ENCODE measurements around the gene ADM2.
A peak's percentile ranks its signal among the peaks of the same experiment; 100 is the strongest.
"Not testable (repeated sequence)": the region's sequence is repeated elsewhere in the genome, so short reads cannot be mapped to it uniquely, and the experiment has no call there.

ADM2 gene, protein sequence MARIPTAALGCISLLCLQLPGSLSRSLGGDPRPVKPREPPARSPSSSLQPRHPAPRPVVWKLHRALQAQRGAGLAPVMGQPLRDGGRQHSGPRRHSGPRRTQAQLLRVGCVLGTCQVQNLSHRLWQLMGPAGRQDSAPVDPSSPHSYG

GRCh38 chr22:50481440-50482106, at the start of gene ADM2:
Gene ADM2 (plus strand): TSS chr22:50481543. CDS start chr22:50481848, 305 bp downstream.
- peak; percentile 66 for DNase-seq

GRCh38 chr22:50432131-50432876, 49.0 kb upstream of the ADM2 start:
- DNase-seq = no peak

- not testable (repeated sequence) for DNase-seq
Observed at GRCh38 chr22:50432877-50433510, 48.3 kb upstream of the ADM2 start.

DNA sequence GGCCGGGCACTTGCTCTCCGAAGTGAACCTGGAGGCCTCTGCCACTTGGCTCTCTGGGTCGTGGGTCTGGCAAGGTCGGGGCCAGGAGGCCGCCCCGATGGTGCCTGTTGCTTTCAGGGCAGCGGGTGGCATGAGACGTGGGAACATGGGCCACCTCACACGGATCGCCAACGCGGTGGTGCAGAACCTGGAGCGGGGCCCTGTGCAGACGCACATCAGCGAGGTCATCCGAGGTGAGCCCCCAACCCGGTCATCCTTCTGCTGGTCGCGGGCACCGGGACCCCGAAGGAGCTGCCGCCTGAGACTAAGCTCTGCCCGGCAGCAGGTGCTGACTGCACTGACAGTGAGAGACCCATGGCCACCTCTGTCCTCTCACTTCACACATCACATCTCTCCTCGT, 46.5 kb upstream of the ADM2 start:
- peak; percentile 3 for DNase-seq

- DNase-seq = no peak
Observed at GRCh38 chr22:50435291-50436014, 45.9 kb upstream of the ADM2 start.

DNA sequence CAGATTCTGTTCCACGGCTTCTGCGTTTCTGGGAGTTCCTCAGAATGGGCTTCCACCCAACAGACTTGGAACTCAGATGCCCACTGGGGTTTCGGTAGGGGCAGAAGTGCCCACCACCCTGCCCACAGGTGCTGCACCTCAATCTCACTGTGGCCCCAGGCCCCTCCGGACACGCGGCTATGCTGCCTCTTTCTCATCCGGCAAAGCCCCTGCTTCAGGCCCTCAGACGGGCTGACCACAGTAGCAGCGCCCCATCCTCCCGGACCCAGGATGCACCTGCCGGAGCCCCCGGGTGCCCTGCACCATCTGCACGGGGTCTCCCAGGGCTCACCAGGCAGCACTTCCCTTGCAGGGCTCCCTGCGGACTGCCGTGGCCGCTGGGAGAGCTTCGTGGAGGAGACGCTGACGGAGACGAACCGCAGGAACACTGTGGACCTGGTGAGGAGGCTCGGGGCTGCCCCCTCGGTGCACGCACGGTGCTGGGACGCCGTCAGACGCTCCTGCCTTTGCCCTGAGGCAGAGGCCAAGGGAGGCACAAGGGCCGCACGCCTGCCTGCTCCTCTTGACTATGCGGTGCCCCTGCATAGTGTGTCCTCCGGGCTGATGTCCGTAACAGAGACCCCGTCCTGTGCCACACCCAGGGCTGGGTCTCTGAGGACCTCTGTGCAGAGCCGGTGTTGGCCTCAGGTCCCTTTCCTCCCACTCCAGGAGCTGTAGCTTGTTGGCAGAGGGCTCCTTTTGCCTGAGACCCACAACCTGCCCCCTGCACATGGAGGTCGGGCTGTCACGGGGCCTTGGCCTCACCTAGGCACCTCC, 45.1 kb upstream of the ADM2 start:
- DNase-seq = no peak

DNA sequence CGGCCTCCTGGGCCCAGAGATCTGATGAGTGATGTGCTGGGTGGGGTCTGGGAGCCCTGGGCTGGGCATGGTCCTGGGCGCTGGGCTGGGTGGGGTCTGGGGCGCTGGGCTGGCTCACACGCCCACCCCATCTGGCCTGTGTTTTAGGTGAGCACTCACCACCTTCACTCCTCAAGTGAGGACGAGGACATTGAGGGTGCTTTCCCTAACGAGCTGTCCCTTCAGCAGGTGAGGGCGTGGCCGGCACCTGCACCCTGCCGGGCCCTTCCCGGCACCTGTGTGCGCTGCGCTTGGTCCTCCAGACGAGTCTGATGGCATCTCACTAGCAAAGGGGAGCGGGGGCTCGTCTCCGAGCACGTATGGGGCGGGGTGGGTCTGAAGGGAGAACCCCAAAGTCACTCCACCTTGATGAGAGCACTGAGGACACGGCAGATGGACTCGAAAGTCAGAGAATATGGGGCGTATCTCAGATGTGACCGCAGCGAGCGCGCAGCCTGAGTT, 44.5 kb upstream of the ADM2 start:
- DNase-seq = no peak

- no peak for DNase-seq
Observed at GRCh38 chr22:50437511-50438304, 43.6 kb upstream of the ADM2 start.

DNA sequence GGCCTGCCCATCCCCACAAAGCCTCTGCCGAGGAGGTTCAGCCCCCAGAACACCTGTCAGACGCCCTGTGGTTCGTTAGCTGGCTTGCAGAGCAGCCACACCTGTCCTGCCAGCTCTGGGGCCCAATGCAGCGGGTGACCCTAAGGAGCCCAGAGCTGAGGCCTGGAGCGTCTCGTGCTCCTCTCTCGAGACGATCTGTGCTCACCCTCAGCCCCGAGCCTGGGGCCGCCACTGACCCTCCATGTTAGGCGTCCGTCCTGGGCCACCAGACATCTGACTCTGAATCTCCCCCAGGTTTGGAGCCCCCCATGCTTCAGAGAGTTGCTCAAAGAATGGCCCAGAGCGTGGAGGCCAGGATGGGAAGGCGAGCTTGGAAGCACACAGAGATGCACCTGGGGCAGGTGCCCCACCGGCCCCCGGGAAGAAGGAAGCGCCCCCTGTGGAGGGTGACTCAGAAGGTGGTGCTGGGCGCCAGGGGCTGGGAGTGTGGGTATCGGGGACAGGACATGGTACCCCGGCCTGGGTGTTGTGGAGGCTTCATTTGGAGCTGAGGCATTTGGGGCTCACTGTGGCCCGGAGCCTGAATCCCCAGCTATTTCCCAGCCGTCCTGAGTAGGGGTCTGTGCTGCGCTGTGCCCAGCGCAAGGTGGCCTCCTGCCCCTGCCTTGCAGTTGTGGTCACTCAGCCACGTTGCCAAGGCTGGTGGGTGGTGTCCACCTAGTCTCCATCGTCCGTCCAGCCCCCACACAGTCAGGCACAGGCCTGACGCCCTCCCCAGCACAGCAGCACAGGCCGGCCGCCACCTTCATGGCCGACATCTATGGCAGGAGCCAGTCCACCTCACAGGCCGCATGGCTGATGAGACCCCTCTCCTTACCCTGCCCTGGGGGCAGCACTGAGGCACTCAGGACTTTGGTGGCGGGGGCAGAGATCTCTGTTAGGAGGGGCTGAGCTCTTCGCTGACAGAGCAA, 42.8 kb upstream of the ADM2 start:
- DNase-seq = no peak

- DNase-seq = no peak
Observed at GRCh38 chr22:50439314-50439870, 42.0 kb upstream of the ADM2 start.

- DNase-seq = no peak
Observed at GRCh38 chr22:50439871-50440331, 41.4 kb upstream of the ADM2 start.

DNA sequence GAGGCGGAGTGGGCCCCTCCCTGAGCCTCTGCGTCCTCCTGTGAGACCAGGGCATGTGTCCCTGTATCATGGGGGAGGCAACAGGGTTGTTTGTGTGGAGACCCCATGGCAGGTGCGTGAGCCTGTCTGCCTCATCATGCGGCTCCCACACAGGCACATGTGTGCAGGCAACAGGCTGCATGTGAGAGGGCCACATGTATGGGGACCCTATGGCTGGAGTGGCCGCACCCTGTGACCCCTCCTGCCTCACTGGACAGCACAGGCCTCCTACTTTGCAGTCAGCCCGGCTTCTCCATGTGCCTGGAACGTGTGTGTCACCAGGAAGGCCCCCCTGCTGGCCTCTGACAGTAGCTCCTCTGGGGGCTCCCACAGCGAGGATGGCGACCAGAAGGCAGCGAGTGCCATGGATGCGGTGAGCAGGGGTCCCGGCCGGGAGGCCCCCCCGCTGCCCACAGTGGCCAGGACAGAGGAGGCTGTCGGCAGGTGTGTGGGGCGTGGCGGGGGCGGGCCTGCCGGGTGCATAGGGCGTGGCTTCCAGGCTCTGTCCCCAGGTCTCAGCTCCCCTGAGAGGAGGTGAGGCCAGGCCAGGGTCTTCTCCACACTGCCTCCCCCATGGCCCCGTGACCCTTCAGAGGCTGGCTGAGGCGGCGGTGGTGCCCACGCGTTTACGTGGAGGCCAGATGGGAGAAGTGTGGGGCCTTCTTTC, 40.6 kb upstream of the ADM2 start:
- no peak for DNase-seq

DNA sequence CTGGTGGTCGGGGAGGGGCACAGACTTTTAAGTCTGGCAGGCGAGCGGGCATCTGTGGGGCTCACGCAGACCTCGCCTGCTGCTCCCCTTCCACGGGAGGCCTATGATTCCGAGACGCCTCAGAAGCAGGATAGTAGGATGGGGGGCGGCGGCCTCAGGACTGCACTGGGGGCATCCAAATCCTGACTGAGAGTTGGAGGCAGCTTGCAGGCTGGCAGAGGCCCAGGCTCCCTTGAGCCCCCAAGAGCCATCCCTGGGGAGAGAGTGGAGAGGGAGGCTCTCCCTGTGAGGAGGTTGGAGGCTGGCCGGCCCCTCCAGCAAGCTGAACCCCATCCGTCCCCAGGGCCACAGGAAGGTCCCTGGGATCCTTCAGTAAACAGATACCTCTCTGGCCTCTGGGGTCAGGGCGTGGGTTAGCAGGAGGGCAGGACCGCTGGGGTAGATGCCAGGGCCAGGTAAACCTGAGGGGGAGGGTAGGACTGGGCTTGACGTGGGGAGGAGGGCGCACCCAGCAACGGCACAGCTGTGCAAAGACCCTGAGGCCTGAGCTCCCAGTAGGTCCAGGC, 39.8 kb upstream of the ADM2 start:
- no peak for DNase-seq

- no peak for DNase-seq
Observed at GRCh38 chr22:50443197-50443596, 38.1 kb upstream of the ADM2 start.

GRCh38 chr22:50443801-50444625, 37.3 kb upstream of the ADM2 start:
- no peak for DNase-seq

GRCh38 chr22:50444663-50445062, 36.7 kb upstream of the ADM2 start:
- no peak for DNase-seq

Measured in stimulated activated CD4-positive, alpha-beta T cell treated with anti-CD3 and anti-CD28 coated beads, Interleukin-4, amount 100 ng/mL, for 24 hours (primary cell).